WTC11 (cell line): Measurements from ENCODE around the gene CHML. TPM values are rescaled to one million over a fixed set of nuclear protein-coding genes. Genes with fewer than 3 reads are reported as not detected.

Experiments used
- ATAC-seq: fragments of 200-7000 bp; cut with Tn5 transposase; 2 replicates; pipeline ENCODE4 v1.10.0; 2021; ENCODE audit warnings: mild to moderate bottlenecking, moderate library complexity
- CTCF ChIA-PET: fragments of 300-600 bp; sonication (Branson Sonifier 250); formaldehyde crosslinking; loops from one replicate; lab custom pipeline; 2021; ENCODE audit warnings: antibody characterized with exemption; lab: Charles Lee
- POLR2A ChIA-PET: fragments of 350-600 bp; sonication (Branson Sonifier 250); formaldehyde crosslinking; loops from one replicate; lab custom pipeline; 2021; ENCODE audit warnings: antibody characterized with exemption; lab: Charles Lee
- DNase-seq: peaks from one replicate; pipeline ENCODE4 v3.0.0; 2021; ENCODE audit warnings: low spot score
- H3K27ac Mint-ChIP-seq: 2 replicates; pipeline ENCODE4 v1.8.0; 2021; ENCODE audit warnings: mixed read lengths
- H3K27me3 Mint-ChIP-seq: 2 replicates; pipeline ENCODE4 v1.8.0; 2021; ENCODE audit warnings: low read depth, mild to moderate bottlenecking, moderate library complexity, mixed read lengths
- H3K36me3 Mint-ChIP-seq: 2 replicates; pipeline ENCODE4 v1.8.0; 2021; ENCODE audit warnings: mixed read lengths
- H3K4me1 Mint-ChIP-seq: 2 replicates; pipeline ENCODE4 v1.8.0; 2022; ENCODE audit warnings: mixed read lengths
- H3K4me3 Mint-ChIP-seq: 2 replicates; pipeline ENCODE4 v1.8.0; 2021; ENCODE audit warnings: mild to moderate bottlenecking, moderate library complexity, mixed read lengths
- H3K9me3 Mint-ChIP-seq: 2 replicates; pipeline ENCODE4 v1.8.0; 2021; ENCODE audit warnings: mixed read lengths
- ATF3 ChIP-seq: sonication (generic); formaldehyde crosslinking; conservative IDR thresholded peaks from 2 replicates; pipeline ENCODE4 v1.8.1; 2022; ENCODE audit warnings: mild to moderate bottlenecking, missing genetic modification reagents
- CREM ChIP-seq: sonication (generic); formaldehyde crosslinking; IDR thresholded peaks from 2 replicates; pipeline ENCODE4 v1.8.1; 2022; ENCODE audit warnings: mild to moderate bottlenecking, missing genetic modification reagents, moderate library complexity
- ELF4 ChIP-seq: sonication (generic); formaldehyde crosslinking; IDR thresholded peaks from 2 replicates; pipeline ENCODE4 v1.8.1; 2022; ENCODE audit warnings: low read depth, mild to moderate bottlenecking, moderate library complexity, missing genetic modification reagents
- ESRRA ChIP-seq: sonication (generic); formaldehyde crosslinking; IDR thresholded peaks from 2 replicates; pipeline ENCODE4 v1.8.1; 2022; ENCODE audit warnings: mild to moderate bottlenecking, missing genetic modification reagents, borderline replicate concordance
- FOXP4 ChIP-seq: sonication (generic); formaldehyde crosslinking; IDR thresholded peaks from 2 replicates; pipeline ENCODE4 v1.8.0; 2022; ENCODE audit warnings: mild to moderate bottlenecking, missing genetic modification reagents
- GRHL2 ChIP-seq: fragments of 250-450 bp; sonication (Bioruptor Pico); IDR thresholded peaks from 2 replicates; pipeline ENCODE4 v1.8.0; 2022; ENCODE audit warnings: mild to moderate bottlenecking, moderate library complexity; ENCODE audit not compliant: insufficient replicate concordance, severe bottlenecking
- HMGXB4 ChIP-seq: sonication (generic); formaldehyde crosslinking; IDR thresholded peaks from 2 replicates; pipeline ENCODE4 v1.8.1; 2023; ENCODE audit warnings: mild to moderate bottlenecking, moderate library complexity, missing genetic modification reagents
- IRF2 ChIP-seq: sonication (generic); formaldehyde crosslinking; IDR thresholded peaks from 2 replicates; pipeline ENCODE4 v1.8.0; 2022; ENCODE audit warnings: low read depth, missing genetic modification reagents, borderline replicate concordance
- NFE2L1 ChIP-seq: sonication (generic); formaldehyde crosslinking; IDR thresholded peaks from 2 replicates; pipeline ENCODE4 v1.8.1; 2023; ENCODE audit warnings: missing genetic modification reagents
- PREB ChIP-seq: sonication (generic); formaldehyde crosslinking; IDR thresholded peaks from 2 replicates; pipeline ENCODE4 v1.8.1; 2022; ENCODE audit warnings: mild to moderate bottlenecking, missing genetic modification reagents, moderate library complexity, borderline replicate concordance
- PRRX2 ChIP-seq: fragments of 250-450 bp; sonication (Bioruptor Pico); IDR thresholded peaks from 2 replicates; pipeline ENCODE4 v1.8.0; 2021; ENCODE audit warnings: mild to moderate bottlenecking
- RORB ChIP-seq: fragments of 250-450 bp; sonication (Bioruptor Pico); IDR thresholded peaks from 2 replicates; pipeline ENCODE4 v1.9.0; 2021; ENCODE audit warnings: mild to moderate bottlenecking
- TEAD4 ChIP-seq: sonication (generic); formaldehyde crosslinking; IDR thresholded peaks from 2 replicates; pipeline ENCODE4 v1.8.0; 2022; ENCODE audit warnings: mild to moderate bottlenecking, missing genetic modification reagents
- USF2 ChIP-seq: sonication (generic); formaldehyde crosslinking; IDR thresholded peaks from 2 replicates; pipeline ENCODE4 v1.8.1; 2023; ENCODE audit warnings: mild to moderate bottlenecking, missing genetic modification reagents, moderate library complexity
- ZMAT4 ChIP-seq: fragments of 250-450 bp; sonication (Bioruptor Pico); IDR thresholded peaks from 2 replicates; pipeline ENCODE4 v1.9.0; 2021; ENCODE audit warnings: mild to moderate bottlenecking
- ZNF138 ChIP-seq: sonication (generic); formaldehyde crosslinking; conservative IDR thresholded peaks from 2 replicates; pipeline ENCODE4 v1.8.1; 2022; ENCODE audit warnings: mild to moderate bottlenecking, moderate library complexity, missing genetic modification reagents
- ZNF219 ChIP-seq: sonication (generic); formaldehyde crosslinking; IDR thresholded peaks from 2 replicates; pipeline ENCODE4 v1.8.0; 2023; ENCODE audit warnings: missing genetic modification reagents, mild to moderate bottlenecking, borderline replicate concordance
- ZNF263 ChIP-seq: sonication (generic); formaldehyde crosslinking; IDR thresholded peaks from 2 replicates; pipeline ENCODE4 v1.8.1; 2022; ENCODE audit warnings: low read depth, mild to moderate bottlenecking, moderate library complexity, missing genetic modification reagents
- ZNF425 ChIP-seq: fragments of 250-450 bp; sonication (Bioruptor Pico); conservative IDR thresholded peaks from 2 replicates; pipeline ENCODE4 v1.9.0; 2021; ENCODE audit warnings: mild to moderate bottlenecking
- ZNF671 ChIP-seq: fragments of 250-450 bp; sonication (Bioruptor Pico); IDR thresholded peaks from 2 replicates; pipeline ENCODE4 v1.8.0; 2021; ENCODE audit warnings: mild to moderate bottlenecking
- total RNA-seq: library from RNA; stranded (reverse); gene quantifications from 3 replicates; pipeline ENCODE4 v1.2.3, GENCODE V29; 2021

Gene CHML
- total RNA-seq, 1 experiment from 2014 or later = 53.5 TPM

- ChIA-PET CTCF (no interaction called here), POLR2A (no interaction called here)
- H3K9me3 Mint-ChIP-seq = no peaks in the 10 kb centered on the region
- no peaks in the 10 kb centered on the region for H3K27me3 Mint-ChIP-seq
- no peaks in the 10 kb centered on the region for H3K36me3 Mint-ChIP-seq
- ATAC-seq = no peak
- H3K4me1 Mint-ChIP-seq = no peaks in the 10 kb centered on the region
- TF ChIP-seq ZNF138 (CRISPR knock-in tag) (no peak), HMGXB4 (CRISPR knock-in tag) (no peak), RORB (CRISPR knock-in tag) (no peak), ESRRA (no peak), ZNF219 (CRISPR knock-in tag) (no peak), ZNF671 (CRISPR knock-in tag) (no peak), PREB (no peak)
- no peak for DNase-seq
- no peak overlapping the region for H3K27ac Mint-ChIP-seq
- no peak overlapping the region for H3K4me3 Mint-ChIP-seq
Measured at GRCh38 chr1:241675983-241676382, 35.8 kb upstream of the CHML start.

- H3K4me1 Mint-ChIP-seq = peaks cover 6% of the 10 kb centered on the region
- no peaks in the 10 kb centered on the region for H3K36me3 Mint-ChIP-seq
- H3K27ac Mint-ChIP-seq = no peak overlapping the region
- ChIA-PET POLR2A (no interaction called here), CTCF (no interaction called here)
- ATAC-seq (no peak), DNase-seq (no peak)
- H3K9me3 Mint-ChIP-seq = no peaks in the 10 kb centered on the region
- no peak for TF ChIP-seq ZNF425 (CRISPR knock-in tag)
- no peak for TF ChIP-seq GRHL2 (CRISPR knock-in tag)
- no peak for TF ChIP-seq ZMAT4 (CRISPR knock-in tag)
- TF ChIP-seq ZNF263 (CRISPR knock-in tag) = no peak
- no peak overlapping the region for H3K4me3 Mint-ChIP-seq
- no peaks in the 10 kb centered on the region for H3K27me3 Mint-ChIP-seq
Measured at GRCh38 chr1:241674805-241675384, 34.7 kb upstream of the CHML start.

- CTCF ChIA-PET = no interaction called here
- H3K9me3 Mint-ChIP-seq = no peaks in the 10 kb centered on the region
- no peak overlapping the region for H3K27ac Mint-ChIP-seq
- H3K36me3 Mint-ChIP-seq = no peaks in the 10 kb centered on the region
- no peak for ATAC-seq
- DNase-seq = no peak
- H3K4me3 Mint-ChIP-seq = no peak overlapping the region
- peaks cover 11% of the 10 kb centered on the region for H3K4me1 Mint-ChIP-seq
- POLR2A ChIA-PET = no interaction called here
- H3K27me3 Mint-ChIP-seq = no peaks in the 10 kb centered on the region
- TF ChIP-seq TEAD4 (CRISPR knock-in tag) = no peak
- TF ChIP-seq CREM (CRISPR knock-in tag) = no peak
- TF ChIP-seq ELF4 = no peak
- TF ChIP-seq ATF3 (CRISPR knock-in tag) = no peak
- no peak for TF ChIP-seq IRF2 (CRISPR knock-in tag)
- no peak for TF ChIP-seq PRRX2 (CRISPR knock-in tag)
- no peak for TF ChIP-seq ZNF425 (CRISPR knock-in tag)
- TF ChIP-seq USF2 (CRISPR knock-in tag) = no peak
- no peak for TF ChIP-seq NFE2L1 (CRISPR knock-in tag)
- no peak for TF ChIP-seq FOXP4 (CRISPR knock-in tag)
- TF ChIP-seq ZNF671 (CRISPR knock-in tag) = no peak
Measured at GRCh38 chr1:241672301-241672700, 32.1 kb upstream of the CHML start.
